GM19324 (cell line): ENCODE data around the gene TMX2.

ENCODE experiments used
- ATAC-seq: cut with Tn5 transposase; IDR thresholded peaks from one replicate; pipeline ENCODE4 v1.9.1; 2021; ENCODE audit warnings: mild to moderate bottlenecking, moderate library complexity; ENCODE audit not compliant: unreplicated experiment, low FRiP score

Gene TMX2

DNA sequence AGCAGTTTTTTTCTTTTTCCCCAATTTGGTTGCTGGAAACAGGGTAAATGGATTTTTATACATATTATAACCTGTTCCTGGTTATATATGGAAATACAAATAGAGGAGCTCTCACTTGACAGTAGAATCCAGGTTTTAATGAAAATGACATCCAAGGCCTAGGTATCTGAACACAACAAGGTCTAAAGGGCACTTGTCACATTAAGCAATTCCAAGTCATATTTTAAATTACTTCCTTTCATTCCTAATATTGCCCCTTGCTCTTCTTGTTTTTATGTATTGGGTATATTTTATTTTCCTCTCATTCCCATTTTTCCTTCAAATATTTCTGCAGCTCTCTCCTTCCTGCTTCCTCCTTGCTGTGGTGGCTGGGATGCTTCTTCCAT is 76.3 kb downstream of the TMX2 start:
- no peak for ATAC-seq
